GM19035 (cell line): ENCODE measurements around the gene FAAP20.
"Not testable (repeated sequence)": the region's sequence is repeated elsewhere in the genome, so short reads cannot be mapped to it uniquely, and the experiment has no call there.

Experiments used
- ATAC-seq: cut with Tn5 transposase; IDR thresholded peaks from one replicate; pipeline ENCODE4 v1.9.1; 2021; ENCODE audit not compliant: unreplicated experiment

FAAP20 gene

DNA sequence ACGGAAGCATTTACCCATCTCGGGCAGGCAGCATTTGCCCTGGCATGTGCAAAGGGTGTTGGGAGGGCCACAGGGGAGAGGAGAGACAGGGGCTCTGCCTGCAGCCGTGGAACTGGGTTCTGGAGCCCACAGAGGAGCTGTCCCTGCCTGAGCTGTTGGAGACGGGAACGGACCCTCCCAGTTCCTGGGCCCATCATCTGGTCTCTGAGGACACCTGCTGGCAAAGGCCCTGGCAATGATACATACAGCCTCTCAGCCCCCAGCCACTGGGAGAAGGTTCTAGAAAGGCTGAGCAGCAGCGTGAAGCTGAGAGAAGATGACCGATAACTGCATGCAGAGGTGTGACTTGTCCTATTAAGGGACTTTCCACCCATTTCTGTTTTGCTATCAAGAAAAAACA lies 31.4 kb downstream of the FAAP20 start:
- no peak for ATAC-seq

DNA sequence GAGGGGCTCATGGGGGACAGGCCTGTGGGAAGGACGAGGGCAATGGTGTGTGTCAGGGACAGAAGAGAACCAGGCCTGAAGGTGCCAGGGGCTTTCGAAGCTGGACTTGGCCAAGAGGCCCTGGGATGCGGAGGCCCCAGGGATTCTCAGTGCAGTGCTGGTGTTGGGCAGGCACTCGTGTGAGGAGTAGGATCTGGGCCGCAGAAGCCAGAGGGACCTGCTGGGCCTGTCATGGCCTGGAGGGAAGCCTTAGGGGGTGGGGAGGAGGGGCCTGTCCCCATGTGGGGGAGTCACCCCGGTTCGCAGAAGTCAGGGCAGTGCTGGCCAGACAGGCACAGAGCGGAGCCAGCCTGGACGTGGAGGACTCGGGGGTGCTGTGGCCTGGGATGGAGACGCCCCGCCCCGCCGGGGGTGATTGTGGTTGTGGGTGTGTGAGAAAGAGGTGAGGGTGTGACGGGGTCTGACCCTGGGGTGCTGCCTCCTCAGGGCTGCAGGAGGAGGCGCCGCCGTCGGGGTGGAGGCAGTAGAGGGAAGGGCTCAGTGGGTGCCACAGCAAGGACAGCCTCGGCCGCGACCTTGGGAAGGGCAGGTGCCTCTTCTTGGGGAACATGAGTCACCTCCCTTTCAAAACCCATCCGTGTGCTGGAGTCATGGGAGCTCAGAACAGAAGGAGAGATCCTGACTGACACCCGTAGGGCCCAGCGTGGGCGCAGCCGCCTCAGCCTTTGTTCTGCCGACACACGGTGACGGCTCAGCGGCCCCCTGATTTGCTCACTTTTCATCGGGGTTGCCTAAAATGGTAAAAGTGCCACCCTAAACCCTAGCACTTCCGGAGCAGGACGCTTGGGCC lies 33.9 kb downstream of the FAAP20 start:
- no peak for ATAC-seq

- ATAC-seq, result no peak
Observed at GRCh38 chr1:2159124-2159523, 35.4 kb downstream of the FAAP20 start.

- no peak for ATAC-seq
Observed at GRCh38 chr1:2158272-2158671, 36.3 kb downstream of the FAAP20 start.

- no peak for ATAC-seq
Observed at GRCh38 chr1:2157856-2158255, 36.7 kb downstream of the FAAP20 start.

- ATAC-seq, result no peak
Observed at GRCh38 chr1:2156866-2157265, 37.7 kb downstream of the FAAP20 start.

DNA sequence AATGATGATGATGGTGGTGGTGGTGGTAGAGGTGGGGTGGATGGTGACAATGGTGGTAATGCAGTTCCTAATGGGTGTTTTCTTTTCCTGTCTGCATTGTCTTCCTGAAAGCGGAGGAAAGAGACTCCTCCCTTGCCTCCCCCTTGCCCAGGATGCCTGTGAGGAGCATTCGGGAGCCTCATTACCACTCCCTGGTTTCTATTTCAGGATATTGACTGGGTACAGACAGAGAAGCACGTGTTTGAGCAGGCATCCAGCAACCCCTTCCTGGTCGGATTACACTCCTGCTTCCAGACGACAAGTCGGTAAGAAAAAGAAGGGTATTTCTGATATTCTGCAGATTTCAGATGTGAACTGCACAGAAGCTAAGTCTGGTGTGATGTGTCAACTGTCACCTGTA lies 38.8 kb downstream of the FAAP20 start:
- ATAC-seq, result no peak

DNA sequence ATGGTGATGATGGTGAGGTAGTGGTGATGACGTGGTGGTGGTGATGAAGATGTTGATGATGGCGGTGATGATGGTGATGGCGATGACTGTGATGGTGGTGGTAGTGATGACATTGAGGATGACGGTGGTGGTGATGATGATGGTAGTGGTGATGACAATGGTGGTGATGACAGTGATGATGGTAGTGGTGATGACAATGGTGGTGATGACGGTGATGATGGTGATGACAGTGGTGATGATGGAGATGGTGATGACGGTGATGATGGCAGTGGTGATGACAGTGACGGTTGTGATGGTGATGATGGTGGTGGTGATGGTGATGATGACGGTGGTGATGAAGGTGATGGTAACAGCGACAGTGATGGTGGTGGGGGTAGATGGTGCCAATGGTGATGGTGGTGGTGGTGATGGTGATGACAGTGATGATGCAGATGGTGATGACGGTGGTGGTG lies 39.4 kb downstream of the FAAP20 start:
- no peak for ATAC-seq

- ATAC-seq, result no peak
Observed at GRCh38 chr1:2154022-2154421, 40.5 kb downstream of the FAAP20 start.

GRCh38 chr1:2152954-2153353 lies 41.6 kb downstream of the FAAP20 start:
- ATAC-seq, result no peak

- no peak for ATAC-seq
Observed at GRCh38 chr1:2151911-2152310, 42.7 kb downstream of the FAAP20 start.

DNA sequence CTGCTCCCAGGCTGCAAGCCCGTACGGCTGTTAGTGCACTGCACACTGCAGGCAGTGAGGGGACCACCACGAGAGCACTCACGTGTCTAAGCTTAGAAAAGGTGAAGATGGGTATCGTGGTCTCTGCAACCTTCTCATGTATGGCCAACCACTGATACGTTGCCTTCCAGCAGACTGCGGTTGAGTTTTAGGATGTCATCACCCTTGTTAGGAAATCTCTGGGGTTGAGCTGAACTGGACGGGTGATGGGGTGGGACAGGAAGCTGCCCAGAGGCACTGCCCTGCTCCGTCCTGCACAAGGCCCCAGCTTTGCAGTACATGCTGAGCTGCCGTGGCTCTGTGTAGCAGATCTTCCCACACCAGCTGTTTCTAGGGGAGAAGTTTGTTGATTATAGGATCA lies 43.3 kb downstream of the FAAP20 start:
- ATAC-seq, result no peak

DNA sequence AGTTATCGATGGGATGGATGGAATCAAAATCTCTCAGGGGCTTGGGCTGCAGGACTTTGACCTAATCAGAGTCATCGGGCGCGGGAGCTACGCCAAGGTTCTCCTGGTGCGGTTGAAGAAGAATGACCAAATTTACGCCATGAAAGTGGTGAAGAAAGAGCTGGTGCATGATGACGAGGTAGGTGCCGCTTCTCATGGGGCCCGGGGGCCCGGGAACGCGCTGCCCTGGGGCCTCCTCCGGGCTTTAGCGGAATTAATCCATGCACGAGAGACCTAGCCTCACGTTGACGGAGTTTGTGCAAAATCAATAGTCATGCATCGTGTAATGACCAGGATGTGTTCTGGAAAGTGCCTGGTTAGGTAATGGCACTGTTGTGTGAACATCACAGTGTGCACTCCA lies 43.8 kb downstream of the FAAP20 start:
- ATAC-seq, result no peak

DNA sequence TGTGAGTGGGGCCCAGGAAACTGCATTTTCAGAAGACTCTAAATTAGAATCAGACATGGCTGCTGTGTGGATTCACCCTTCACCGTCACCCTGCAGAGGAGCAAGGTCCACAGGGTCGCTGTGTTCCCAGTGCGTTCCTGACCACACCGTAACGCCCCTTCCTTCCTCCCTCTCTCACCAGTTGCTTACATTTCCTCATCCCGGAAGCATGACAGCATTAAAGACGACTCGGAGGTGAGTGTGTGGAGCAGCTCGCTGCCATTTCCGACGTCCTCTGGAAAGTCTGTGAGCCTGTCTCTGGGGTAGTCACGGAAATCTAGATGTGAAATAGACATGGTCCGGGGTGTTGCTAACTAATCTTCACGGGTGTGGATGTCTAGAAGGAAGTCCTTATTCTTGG lies 45.9 kb downstream of the FAAP20 start:
- no peak for ATAC-seq

GRCh38 chr1:2147869-2148268 lies 46.7 kb downstream of the FAAP20 start:
- not testable (repeated sequence) for ATAC-seq

GRCh38 chr1:2146836-2147517 lies 47.6 kb downstream of the FAAP20 start:
- no peak for ATAC-seq

DNA sequence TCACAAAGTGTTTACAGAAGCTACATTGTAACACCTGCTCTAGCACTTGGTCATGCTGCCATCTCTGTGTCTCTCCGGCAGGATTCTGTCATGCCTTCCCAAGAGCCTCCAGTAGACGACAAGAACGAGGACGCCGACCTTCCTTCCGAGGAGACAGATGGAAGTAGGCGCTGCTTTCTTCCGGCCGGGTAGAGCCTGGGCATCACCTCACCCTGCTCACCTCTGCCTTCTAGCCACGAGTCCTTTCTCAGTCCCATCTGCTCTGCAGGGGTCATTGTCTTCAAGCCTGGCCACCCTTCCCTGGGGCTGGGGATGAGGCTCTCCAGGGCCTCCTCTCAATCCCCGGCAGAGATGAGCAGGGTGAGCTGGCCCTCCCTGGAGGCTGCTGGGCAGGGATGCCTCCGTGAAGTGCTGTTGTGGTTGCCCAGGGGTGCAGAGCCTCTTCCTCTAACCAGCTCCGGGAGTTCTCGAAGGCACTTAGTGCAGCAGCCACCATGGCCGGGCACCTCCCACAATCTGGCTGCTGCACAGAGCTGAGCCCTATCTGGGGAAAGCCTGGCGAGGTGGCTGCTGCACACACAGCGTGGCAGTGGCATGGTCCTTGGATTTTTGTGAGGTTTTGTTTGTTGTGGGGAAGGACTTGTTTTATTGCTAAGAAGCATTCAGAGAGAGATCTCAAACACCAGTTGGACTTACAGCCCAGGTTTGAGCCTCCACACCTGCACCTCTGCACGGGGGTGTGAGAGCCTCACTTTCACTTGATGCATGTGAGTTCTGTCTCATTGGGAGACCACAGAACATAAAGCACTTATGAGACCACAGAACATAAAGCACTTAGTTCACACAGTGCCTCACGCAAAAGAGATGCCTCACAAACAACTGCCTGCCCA lies 48.4 kb downstream of the FAAP20 start:
- no peak for ATAC-seq

DNA sequence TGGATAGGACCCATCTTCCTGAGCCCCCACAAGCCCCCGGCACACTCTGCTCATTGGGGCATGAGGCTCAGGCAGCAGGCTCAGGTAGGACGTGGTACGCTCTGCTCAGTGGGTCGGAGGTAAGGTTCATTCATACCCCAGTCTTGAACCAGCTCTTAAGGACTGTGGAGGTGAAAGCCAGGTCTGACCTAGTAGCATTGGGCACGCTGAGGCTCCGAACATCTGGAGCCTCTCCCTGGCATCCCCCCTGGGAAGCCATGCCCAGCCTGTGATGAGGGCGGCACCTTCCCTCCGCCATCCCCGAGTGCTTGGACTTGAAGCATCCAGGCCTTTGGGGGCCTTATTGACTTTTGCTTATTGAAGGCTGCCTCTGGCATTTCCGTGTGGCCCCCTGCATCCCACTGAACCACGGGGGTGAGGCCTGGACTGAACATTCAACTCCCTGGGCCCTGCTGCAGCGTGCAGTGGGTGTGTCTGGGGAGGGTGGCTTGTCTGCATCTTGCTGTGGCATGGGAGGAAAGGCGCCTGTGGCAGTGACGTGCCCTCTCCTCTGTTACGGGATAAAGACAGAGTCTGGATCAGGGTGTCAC lies 50.0 kb downstream of the FAAP20 start:
- no peak for ATAC-seq

- ATAC-seq, result no peak
Observed at GRCh38 chr1:2143814-2144500, 50.6 kb downstream of the FAAP20 start.

DNA sequence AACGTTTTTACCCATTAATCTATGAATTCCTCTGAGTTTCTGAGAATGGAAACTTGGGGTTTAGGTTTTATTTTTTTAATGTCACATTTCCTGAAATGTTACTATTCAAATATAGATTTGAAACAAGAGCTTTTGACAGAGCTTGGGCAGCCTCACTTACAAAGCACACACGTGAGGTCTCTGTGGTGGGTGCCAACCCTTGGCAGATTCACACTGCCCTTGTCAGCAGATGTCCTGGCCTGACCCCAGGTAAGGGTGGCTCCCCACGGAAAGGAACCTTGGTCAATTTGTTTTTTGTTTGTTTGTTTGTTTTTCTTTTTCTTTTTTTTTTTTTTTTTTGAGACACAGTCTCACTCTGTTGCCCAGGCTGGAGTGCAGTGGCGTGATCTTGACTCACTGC lies 53.5 kb downstream of the FAAP20 start:
- ATAC-seq, result no peak
